Urinary bladder (tissue), 2 donors: ENCODE measurements around the gene LIN28B. TPM values are rescaled to one million over a fixed set of nuclear protein-coding genes. Genes with fewer than 3 reads are reported as not detected.

Source experiments
- polyA plus RNA-seq: library from polyadenylated mRNA; stranded (reverse); fragments of 200-250 nt; gene quantifications from one replicate; pipeline ENCODE4 v1.2.3, GENCODE V29; 2013
- small RNA-seq: library from RNA; depleted of rRNA; stranded (forward); fragments of <200 nt; gene quantifications from one replicate; pipeline ENCODE3, GENCODE V24; 2014
- total RNA-seq: library from RNA; depleted of rRNA; stranded (reverse); fragments of >200 nt; gene quantifications from one replicate; pipeline ENCODE4 v1.2.3, GENCODE V29; 2014
- donor health status: healthy.

LIN28B gene
- total and polyA plus RNA-seq, 2 donors: 0.37 TPM; not detected in 1

Small RNA genes within 50 kb of the gene (small RNA-seq; reads per million reads assigned to genes)
- gene RNU6-1106P: not detected

Other genes starting within 250 kb of the LIN28B start
- gene HACE1, start 97.2 kb upstream of the LIN28B start, total RNA-seq: 39.8 TPM
- 11.4 TPM for gene HACE1, start 97.2 kb upstream of the LIN28B start, polyA plus RNA-seq
- gene POPDC3, start 222.9 kb downstream of the LIN28B start, total RNA-seq: 2.5 TPM
- 0.37 TPM for gene POPDC3, start 222.9 kb downstream of the LIN28B start, polyA plus RNA-seq